ENCODE results near the gene ZNF479.

- TF ChIP-seq E2F4 (CRISPR knock-in tag; IDR thresholded peaks at IDR 0.05; ENCODE audit: borderline replicate concordance, low read depth), result no peak
- no peak for TF ChIP-seq CTCF (IDR thresholded peaks at IDR 0.05)
- TF ChIP-seq FOXK1 (CRISPR knock-in tag; IDR thresholded peaks at IDR 0.05), result no peak
- TF ChIP-seq, protein P1, sequence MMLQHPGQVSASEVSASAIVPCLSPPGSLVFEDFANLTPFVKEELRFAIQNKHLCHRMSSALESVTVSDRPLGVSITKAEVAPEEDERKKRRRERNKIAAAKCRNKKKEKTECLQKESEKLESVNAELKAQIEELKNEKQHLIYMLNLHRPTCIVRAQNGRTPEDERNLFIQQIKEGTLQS (CRISPR knock-in tag; conservative IDR thresholded peaks at IDR 0.05), result no peak
- TF ChIP-seq ZNF671 (CRISPR knock-in tag; IDR thresholded peaks at IDR 0.05), result no peak
Measured at GRCh38 chr7:57178768-57179139, 46.5 kb upstream of the ZNF479 start.

Measured in WTC11 (cell line).